Suprapubic skin (tissue), 3 donors: ENCODE results near the gene ABCA4.

Experiments used
- POLR2A ChIP-seq, 2 donors: fragments of 450-650 bp; IDR thresholded peaks; one replicate each; pipeline ENCODE4 v1.6.1; 2017; ENCODE audit warnings: antibody characterized with exemption in 2 of 2, mild to moderate bottlenecking in 2 of 2, moderate library complexity in 2 of 2
- TF ChIP-seq, protein P1 (sequence below), 2 donors: fragments of 200-600 bp in 1 of 2; fragments of 450-650 bp in 1 of 2; sonication (generic) in 1 of 2; IDR thresholded peaks; one replicate each; pipeline ENCODE4 v1.5.1; 2016 to 2019; ENCODE audit warnings: antibody characterized with exemption in 2 of 2, mild to moderate bottlenecking in 1 of 2, moderate library complexity in 1 of 2

DNA sequence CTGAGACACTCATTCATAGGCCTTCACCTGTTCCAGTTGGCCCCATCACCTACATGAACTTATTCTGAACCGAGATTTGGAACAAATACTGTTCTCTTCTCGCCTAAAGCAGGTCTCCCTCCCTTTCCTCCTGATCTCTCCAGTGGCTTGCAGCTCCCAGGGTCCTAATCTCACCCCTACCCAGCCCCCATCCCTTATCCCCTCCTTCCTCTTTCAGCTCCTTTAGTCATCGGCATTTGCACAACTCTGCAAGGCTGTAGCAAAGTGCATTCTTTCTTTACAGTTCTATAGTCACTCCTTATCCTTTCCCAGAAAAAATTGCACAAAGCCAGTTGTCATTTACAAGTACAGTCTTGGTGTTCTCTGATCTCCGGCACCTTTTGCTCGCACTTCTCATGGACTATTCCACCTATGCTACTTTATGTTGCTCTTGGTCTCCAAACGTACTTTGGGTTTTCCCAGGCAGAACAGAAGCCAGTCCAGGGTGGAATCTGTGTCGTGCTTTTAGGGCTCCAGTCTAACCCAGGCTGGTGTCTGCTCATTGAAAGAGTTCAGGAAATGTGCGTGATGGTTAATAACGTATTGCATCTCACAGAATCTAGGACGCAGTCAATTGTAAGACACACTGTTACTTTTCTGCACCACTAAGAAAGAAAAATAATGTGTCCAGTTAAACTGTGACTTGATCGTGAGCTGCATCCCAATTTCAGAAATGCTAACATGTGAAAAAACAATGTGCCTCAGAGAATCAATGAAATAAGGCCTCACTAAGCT, 965 bp downstream of the ABCA4 start:
- TF ChIP-seq POLR2A (IDR thresholded peaks at IDR 0.05) = no peak
- TF ChIP-seq, protein P1, sequence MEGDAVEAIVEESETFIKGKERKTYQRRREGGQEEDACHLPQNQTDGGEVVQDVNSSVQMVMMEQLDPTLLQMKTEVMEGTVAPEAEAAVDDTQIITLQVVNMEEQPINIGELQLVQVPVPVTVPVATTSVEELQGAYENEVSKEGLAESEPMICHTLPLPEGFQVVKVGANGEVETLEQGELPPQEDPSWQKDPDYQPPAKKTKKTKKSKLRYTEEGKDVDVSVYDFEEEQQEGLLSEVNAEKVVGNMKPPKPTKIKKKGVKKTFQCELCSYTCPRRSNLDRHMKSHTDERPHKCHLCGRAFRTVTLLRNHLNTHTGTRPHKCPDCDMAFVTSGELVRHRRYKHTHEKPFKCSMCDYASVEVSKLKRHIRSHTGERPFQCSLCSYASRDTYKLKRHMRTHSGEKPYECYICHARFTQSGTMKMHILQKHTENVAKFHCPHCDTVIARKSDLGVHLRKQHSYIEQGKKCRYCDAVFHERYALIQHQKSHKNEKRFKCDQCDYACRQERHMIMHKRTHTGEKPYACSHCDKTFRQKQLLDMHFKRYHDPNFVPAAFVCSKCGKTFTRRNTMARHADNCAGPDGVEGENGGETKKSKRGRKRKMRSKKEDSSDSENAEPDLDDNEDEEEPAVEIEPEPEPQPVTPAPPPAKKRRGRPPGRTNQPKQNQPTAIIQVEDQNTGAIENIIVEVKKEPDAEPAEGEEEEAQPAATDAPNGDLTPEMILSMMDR (IDR thresholded peaks at IDR 0.05) = no peak
